Epithelial cell of proximal tubule (primary cell): Measurements from ENCODE around the gene RPL9. TPM values are rescaled to one million over a fixed set of nuclear protein-coding genes. Genes with fewer than 3 reads are reported as not detected.
"Not testable (repeated sequence)": the region's sequence is repeated elsewhere in the genome, so short reads cannot be mapped to it uniquely, and the experiment has no call there.

Experiments used
- DNase-seq: peaks from one replicate; pipeline ENCODE4 v3.0.0-alpha.2; 2011; ENCODE audit warnings: low read depth
- H3K4me3 ChIP-seq: 2 replicates; pipeline ENCODE4 v1.5.1; 2011; ENCODE audit warnings: low read depth, mild to moderate bottlenecking, low read length
- CTCF ChIP-seq: conservative IDR thresholded peaks from 2 replicates; pipeline ENCODE4 v1.5.1; 2012; ENCODE audit warnings: low read depth, mild to moderate bottlenecking, low read length
- total RNA-seq: library from RNA; depleted of rRNA; stranded (reverse); fragments of >200 nt; gene quantifications from 2 replicates; pipeline ENCODE4 v1.2.3, GENCODE V29; 2015

The RPL9 gene
- total RNA-seq, 1 donor from 2014 or later = 3,128 TPM

- DNase-seq = no peak
- TF ChIP-seq CTCF = no peak
- no peak overlapping the region for H3K4me3 ChIP-seq
Observed at GRCh38 chr4:39422247-39422646, 36.5 kb downstream of the RPL9 start.

- no peak for TF ChIP-seq CTCF
- H3K4me3 ChIP-seq = no peak overlapping the region
Observed at GRCh38 chr4:39415678-39416283, 42.9 kb downstream of the RPL9 start.

GRCh38 chr4:39411561-39411960, 47.2 kb downstream of the RPL9 start:
- DNase-seq = not testable (repeated sequence)

More at GRCh38 chr4:39415678-39416283, 42.9 kb downstream of the RPL9 start:
- DNase-seq = no peak

GRCh38 chr4:39410415-39410814, 48.3 kb downstream of the RPL9 start:
- no peak overlapping the region for H3K4me3 ChIP-seq
- DNase-seq = no peak
- TF ChIP-seq CTCF = peak; percentile 42

More at GRCh38 chr4:39411561-39411960, 47.2 kb downstream of the RPL9 start:
- H3K4me3 ChIP-seq = not testable (repeated sequence)

- no peak for DNase-seq
- no peak overlapping the region for H3K4me3 ChIP-seq
- TF ChIP-seq CTCF = no peak
Observed at GRCh38 chr4:39407584-39407885, 51.2 kb downstream of the RPL9 start.

- no peak within 1 kb of the TSS for H3K4me3 ChIP-seq
- no peak for TF ChIP-seq CTCF
- DNase-seq = peak; percentile 20
Observed at GRCh38 chr4:39406763-39407583, 51.7 kb downstream of the RPL9 start, which contains the start of gene KLB. Gene KLB, plus strand, starts transcription at chr4:39406930. Its CDS starts 20 bp downstream, at chr4:39406950.

Other genes starting within 250 kb of the RPL9 start
- 31.6 and 39.6 TPM in 2 replicates for gene RFC1, start 92.6 kb downstream of the RPL9 start, total RNA-seq
- gene KLB, start 52.0 kb downstream of the RPL9 start, total RNA-seq = not detected in 2 replicates
- gene LIAS, start 134 bp upstream of the RPL9 start, total RNA-seq = 10.9 and 13.5 TPM in 2 replicates
- 60.9 and 97.4 TPM in 2 replicates for gene UGDH, start 68.5 kb upstream of the RPL9 start, total RNA-seq
- gene SMIM14, start 179.9 kb upstream of the RPL9 start, total RNA-seq = 11.9 and 13.1 TPM in 2 replicates
- 26.1 and 32.7 TPM in 2 replicates for gene UBE2K, start 239.2 kb upstream of the RPL9 start, total RNA-seq